ENCODE measurements around the gene MYO5C.

Gene MYO5C

DNA sequence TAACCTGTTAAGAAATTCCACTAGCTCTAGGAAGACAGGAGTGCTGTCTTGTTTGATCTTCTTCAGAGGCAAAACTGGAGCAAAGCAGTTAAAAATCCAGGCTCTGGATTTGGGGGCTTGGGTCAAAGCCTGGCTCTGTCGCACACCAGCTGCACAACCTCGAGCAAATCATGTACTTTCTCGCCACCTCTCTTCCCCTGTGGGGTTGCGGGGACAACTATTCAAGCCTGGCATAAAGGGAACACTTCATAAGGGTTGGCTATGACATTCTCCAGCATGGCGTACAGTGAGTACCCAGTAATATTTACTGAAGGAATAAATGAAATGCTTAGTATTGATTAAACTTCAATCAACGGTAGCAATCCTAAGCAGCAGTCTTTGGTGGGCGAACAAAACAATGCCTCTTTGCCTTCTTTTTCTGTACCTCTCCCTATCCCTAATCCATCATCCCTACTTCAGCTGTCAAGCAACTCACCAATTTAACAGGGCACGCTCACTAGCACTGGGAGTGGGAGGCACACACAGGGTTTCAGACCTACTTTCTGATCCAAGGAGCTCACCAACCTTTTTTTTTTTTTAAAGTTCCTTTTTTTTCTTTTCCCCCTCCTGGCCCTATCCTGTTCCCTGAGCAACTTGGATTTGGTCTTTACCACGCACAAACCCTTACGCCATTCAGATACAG, 137.4 kb downstream of the MYO5C start:
- TF ChIP-seq, protein P1, sequence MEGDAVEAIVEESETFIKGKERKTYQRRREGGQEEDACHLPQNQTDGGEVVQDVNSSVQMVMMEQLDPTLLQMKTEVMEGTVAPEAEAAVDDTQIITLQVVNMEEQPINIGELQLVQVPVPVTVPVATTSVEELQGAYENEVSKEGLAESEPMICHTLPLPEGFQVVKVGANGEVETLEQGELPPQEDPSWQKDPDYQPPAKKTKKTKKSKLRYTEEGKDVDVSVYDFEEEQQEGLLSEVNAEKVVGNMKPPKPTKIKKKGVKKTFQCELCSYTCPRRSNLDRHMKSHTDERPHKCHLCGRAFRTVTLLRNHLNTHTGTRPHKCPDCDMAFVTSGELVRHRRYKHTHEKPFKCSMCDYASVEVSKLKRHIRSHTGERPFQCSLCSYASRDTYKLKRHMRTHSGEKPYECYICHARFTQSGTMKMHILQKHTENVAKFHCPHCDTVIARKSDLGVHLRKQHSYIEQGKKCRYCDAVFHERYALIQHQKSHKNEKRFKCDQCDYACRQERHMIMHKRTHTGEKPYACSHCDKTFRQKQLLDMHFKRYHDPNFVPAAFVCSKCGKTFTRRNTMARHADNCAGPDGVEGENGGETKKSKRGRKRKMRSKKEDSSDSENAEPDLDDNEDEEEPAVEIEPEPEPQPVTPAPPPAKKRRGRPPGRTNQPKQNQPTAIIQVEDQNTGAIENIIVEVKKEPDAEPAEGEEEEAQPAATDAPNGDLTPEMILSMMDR (IDR thresholded peaks at IDR 0.05; ENCODE audit: extremely low read depth, insufficient read depth, missing control alignments): no peak
- in situ Hi-C loops (cut with MboI; ENCODE audit: low pct_unique_long_range_greater_than_20kb, low sequenced_read_pairs, unreplicated experiment): no loop called here
- no peak for DNase-seq (ENCODE audit: low spot score)

DNA sequence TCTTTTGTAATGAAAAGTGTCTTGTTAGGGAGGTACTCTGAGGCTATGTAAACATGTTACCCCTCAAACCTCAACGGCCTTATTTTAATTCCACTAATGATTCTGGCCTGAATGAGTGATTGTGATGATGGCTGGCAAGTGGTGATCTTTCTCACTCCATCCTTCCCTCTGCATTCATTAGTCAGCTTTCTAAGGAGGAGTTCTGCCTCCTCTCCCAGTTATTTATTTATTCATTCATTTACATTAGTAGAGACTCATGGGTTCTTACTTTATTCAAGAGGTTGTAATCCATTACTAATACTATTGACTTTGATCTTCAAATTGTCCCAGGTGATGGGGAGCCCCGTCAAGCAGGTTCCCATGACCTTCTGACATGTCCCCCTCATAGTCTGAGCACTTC, 139.7 kb downstream of the MYO5C start:
- in situ Hi-C loops (cut with MboI; ENCODE audit: low pct_unique_long_range_greater_than_20kb, low sequenced_read_pairs, unreplicated experiment): no loop called here
- DNase-seq (ENCODE audit: low spot score): no peak
- TF ChIP-seq, protein P1 (IDR thresholded peaks at IDR 0.05; ENCODE audit: extremely low read depth, insufficient read depth, missing control alignments): no peak

GRCh38 chr15:52154896-52155865, 140.4 kb downstream of the MYO5C start:
- TF ChIP-seq, protein P1 (IDR thresholded peaks at IDR 0.05; ENCODE audit: extremely low read depth, insufficient read depth, missing control alignments): no peak
- no peak for DNase-seq (ENCODE audit: low spot score)
- in situ Hi-C loops (cut with MboI; ENCODE audit: low pct_unique_long_range_greater_than_20kb, low sequenced_read_pairs, unreplicated experiment): no loop called here

DNA sequence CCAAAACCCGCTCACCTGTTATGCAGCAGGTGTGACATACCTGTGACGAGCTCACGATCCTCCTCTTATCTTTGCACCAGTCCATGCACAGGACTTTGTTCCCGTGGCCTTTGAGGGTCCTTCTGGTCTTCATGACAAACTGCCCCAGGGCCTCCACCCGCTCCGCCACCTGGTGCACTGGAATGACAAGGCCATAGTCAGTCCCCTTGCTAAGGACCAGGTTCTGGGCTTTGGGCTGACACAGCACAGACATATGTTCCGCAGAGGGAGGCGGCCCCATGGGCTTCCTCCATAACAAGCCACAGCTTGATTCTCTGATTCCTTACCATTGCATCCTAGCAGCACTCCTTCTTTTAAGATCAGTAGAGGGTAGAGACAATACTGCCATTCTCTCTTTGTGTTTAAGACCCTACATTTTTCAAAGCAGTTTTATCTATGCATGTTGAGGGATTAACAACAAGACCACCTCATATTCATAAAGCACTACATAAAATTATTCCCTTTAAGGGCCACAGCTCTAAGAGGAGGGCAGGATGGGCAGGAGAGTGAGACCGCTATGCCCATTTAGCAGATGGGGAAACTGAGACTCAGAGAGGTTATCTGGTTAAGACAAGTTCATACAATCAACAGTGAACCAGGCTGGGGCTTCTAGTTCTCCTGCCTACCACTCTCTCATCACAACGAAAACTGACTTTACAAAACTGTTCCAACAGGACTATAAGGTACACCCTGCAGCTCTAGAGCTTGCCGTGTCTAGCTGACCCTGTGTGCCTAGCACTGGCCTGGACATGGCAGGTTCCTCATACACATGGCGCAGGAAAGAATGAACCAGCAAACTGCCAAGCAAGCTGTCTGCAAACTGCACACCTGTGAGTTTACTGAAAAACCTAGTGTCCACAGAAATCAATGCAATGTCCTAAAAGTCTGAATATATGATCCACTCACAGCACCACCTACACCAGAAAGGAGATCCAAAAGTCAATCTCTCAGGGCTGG, 141.4 kb downstream of the MYO5C start:
- in situ Hi-C loops (cut with MboI; ENCODE audit: low pct_unique_long_range_greater_than_20kb, low sequenced_read_pairs, unreplicated experiment): no loop called here
- no peak for DNase-seq (ENCODE audit: low spot score)
- TF ChIP-seq, protein P1 (IDR thresholded peaks at IDR 0.05; ENCODE audit: extremely low read depth, insufficient read depth, missing control alignments): no peak

DNA sequence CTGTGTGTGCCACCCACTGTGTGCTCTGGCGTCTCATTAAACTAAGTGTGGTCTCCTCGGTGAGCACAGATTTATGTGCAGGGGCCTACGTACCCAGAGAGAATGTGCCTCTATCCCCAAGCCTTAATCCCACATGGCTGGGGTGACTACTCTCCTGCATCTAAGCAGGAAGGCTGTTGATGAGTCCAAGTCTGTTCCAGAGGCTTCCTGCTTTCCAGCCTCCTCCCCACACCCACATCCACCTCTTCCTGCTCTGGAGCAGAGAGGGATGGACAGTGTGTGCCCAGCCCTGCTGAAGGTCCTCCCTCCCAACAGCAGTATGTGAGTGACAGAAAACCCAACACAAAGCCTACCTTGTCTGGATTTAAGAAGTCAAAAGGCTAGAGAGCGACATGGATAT, 144.3 kb downstream of the MYO5C start:
- no peak for DNase-seq (ENCODE audit: low spot score)
- TF ChIP-seq, protein P1 (IDR thresholded peaks at IDR 0.05; ENCODE audit: extremely low read depth, insufficient read depth, missing control alignments): no peak
- in situ Hi-C loops (cut with MboI; ENCODE audit: low pct_unique_long_range_greater_than_20kb, low sequenced_read_pairs, unreplicated experiment): no loop called here

GRCh38 chr15:52150871-52151270, 144.7 kb downstream of the MYO5C start:
- in situ Hi-C loops (cut with MboI; ENCODE audit: low pct_unique_long_range_greater_than_20kb, low sequenced_read_pairs, unreplicated experiment): no loop called here
- DNase-seq (ENCODE audit: low spot score): no peak
- TF ChIP-seq, protein P1 (IDR thresholded peaks at IDR 0.05; ENCODE audit: extremely low read depth, insufficient read depth, missing control alignments): no peak

All from GM13977 (cell line).